Tibial nerve (tissue), 4 donors: ENCODE measurements around the gene TLE1.

ENCODE experiments used
- EP300 ChIP-seq, 2 donors: sonication (generic); formaldehyde crosslinking; IDR thresholded peaks; one replicate each; pipeline ENCODE4 v1.6.1; 2017; ENCODE audit warnings: antibody characterized with exemption in 2 of 2, mild to moderate bottlenecking in 1 of 2
- POLR2A ChIP-seq, 2 donors: fragments of 450-650 bp; IDR thresholded peaks; one replicate each; pipeline ENCODE4 v1.6.1; 2017; ENCODE audit warnings: antibody characterized with exemption in 2 of 2, mild to moderate bottlenecking in 2 of 2, moderate library complexity in 2 of 2
- TF ChIP-seq, protein P1 (sequence below), 5 experiments: fragments of 200-600 bp in 3 of 5; fragments of 450-650 bp in 2 of 5; sonication (generic) in 3 of 5; IDR thresholded peaks; one replicate each; pipeline ENCODE4 v1.5.1; 2016 to 2019; ENCODE audit warnings: antibody characterized with exemption in 5 of 5, mild to moderate bottlenecking in 3 of 5, moderate library complexity in 2 of 5

DNA sequence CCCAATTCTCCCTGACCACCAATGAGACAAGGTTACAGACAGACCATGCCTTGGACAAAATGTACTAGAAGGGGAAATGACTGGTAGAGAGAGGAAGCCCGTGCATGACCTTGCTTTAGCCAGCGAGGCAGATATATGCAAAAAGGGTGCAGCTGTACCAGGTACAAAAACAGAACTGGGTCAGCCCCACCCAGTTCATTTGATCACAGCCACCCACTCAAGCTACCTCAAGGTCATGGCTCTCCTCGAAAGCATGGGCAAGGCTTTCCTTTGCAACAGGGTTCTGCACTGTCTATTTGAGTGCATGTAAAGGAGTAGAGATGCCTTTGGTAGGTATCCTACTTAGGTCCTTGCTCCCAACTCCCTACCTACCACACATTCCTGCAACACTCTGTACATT lies 33.3 kb downstream of the TLE1 start:
- TF ChIP-seq, protein P1, sequence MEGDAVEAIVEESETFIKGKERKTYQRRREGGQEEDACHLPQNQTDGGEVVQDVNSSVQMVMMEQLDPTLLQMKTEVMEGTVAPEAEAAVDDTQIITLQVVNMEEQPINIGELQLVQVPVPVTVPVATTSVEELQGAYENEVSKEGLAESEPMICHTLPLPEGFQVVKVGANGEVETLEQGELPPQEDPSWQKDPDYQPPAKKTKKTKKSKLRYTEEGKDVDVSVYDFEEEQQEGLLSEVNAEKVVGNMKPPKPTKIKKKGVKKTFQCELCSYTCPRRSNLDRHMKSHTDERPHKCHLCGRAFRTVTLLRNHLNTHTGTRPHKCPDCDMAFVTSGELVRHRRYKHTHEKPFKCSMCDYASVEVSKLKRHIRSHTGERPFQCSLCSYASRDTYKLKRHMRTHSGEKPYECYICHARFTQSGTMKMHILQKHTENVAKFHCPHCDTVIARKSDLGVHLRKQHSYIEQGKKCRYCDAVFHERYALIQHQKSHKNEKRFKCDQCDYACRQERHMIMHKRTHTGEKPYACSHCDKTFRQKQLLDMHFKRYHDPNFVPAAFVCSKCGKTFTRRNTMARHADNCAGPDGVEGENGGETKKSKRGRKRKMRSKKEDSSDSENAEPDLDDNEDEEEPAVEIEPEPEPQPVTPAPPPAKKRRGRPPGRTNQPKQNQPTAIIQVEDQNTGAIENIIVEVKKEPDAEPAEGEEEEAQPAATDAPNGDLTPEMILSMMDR (IDR thresholded peaks at IDR 0.05): no peak
- TF ChIP-seq POLR2A (IDR thresholded peaks at IDR 0.05) (no peak), EP300 (IDR thresholded peaks at IDR 0.05) (no peak)
